Glutamatergic neuron (in vitro differentiated cells): Measurements from ENCODE around the gene EMP2. TPM values are rescaled to one million over a fixed set of nuclear protein-coding genes. Genes with fewer than 3 reads are reported as not detected.

Source experiments
- DNase-seq: peaks from one replicate; pipeline ENCODE4 v3.0.0; 2022
- H3K27ac Mint-ChIP-seq: one replicate; pipeline ENCODE4 v1.8.0; 2020; ENCODE audit warnings: mild to moderate bottlenecking, mixed read lengths, inconsistent platforms; ENCODE audit not compliant: unreplicated experiment
- H3K27me3 Mint-ChIP-seq: one replicate; pipeline ENCODE4 v1.8.0; 2020; ENCODE audit warnings: mild to moderate bottlenecking, moderate library complexity, mixed read lengths, inconsistent platforms; ENCODE audit not compliant: unreplicated experiment
- H3K36me3 Mint-ChIP-seq: one replicate; pipeline ENCODE4 v1.8.0; 2020; ENCODE audit warnings: mild to moderate bottlenecking, mixed read lengths, inconsistent platforms; ENCODE audit not compliant: unreplicated experiment
- H3K4me1 Mint-ChIP-seq: one replicate; pipeline ENCODE4 v1.8.0; 2020; ENCODE audit warnings: mild to moderate bottlenecking, low read depth, mixed read lengths, inconsistent platforms; ENCODE audit not compliant: unreplicated experiment
- H3K4me3 Mint-ChIP-seq: one replicate; pipeline ENCODE4 v1.8.0; 2020; ENCODE audit warnings: mild to moderate bottlenecking, mixed read lengths, inconsistent platforms; ENCODE audit not compliant: unreplicated experiment
- H3K9me3 Mint-ChIP-seq: one replicate; pipeline ENCODE4 v1.8.0; 2020; ENCODE audit warnings: mild to moderate bottlenecking, moderate library complexity, mixed read lengths, inconsistent platforms; ENCODE audit not compliant: unreplicated experiment
- CTCF ChIP-seq: fragments of 200-600 bp; sonication (generic); IDR thresholded peaks from one replicate; pipeline ENCODE4 v1.5.0; 2021; ENCODE audit not compliant: partially characterized antibody, unreplicated experiment
- total RNA-seq: library from RNA; stranded (reverse); fragmentation: NEBNext Ultra II Directional; extraction: Animal tissue kit (Norgen Biotek cat#: 25700); gene quantifications from one replicate; pipeline ENCODE4 v1.2.1, GENCODE V29; 2021; ENCODE audit not compliant: unreplicated experiment

EMP2 gene
- total RNA-seq, 1 donor from 2014 or later = 27.8 TPM

DNA sequence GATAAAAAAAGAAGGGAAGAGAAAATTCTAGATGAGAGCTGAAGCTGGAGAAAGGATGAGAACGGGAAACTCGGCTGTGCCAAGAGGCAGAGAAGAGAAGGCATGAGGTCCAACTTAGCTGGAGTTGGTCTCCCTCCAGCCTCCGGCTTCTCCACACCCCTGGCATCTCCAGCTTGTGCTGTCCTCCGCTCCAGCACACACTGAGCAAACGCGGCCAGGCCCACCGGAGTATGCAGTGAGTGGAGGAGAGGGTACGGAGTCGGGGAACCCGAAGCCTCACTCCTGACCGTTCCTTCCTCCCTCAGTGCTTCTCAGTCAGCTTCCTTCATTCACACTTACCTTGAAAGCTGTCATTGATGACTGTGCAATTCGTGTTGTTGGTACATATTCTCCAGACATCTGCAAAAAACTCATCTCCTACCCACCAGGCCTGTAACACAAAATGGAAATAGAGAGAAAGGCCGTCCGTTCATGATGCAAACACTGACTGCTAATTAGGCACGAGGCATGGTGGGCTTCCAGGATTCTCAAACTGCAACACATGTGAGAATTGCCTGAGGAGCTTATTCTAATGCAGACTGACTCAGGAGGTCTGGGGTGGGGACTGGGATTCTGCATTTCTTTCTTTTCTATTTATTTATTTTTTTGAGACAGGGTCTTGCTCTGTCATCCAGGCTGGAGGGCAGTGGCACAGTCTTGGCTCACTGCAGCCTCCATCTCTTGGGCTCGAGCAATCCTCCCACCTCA is 37.0 kb downstream of the EMP2 start:
- no peak for DNase-seq
- no peak overlapping the region for H3K4me3 Mint-ChIP-seq
- H3K27me3 Mint-ChIP-seq = no peaks in the 10 kb centered on the region
- H3K27ac Mint-ChIP-seq = no peak overlapping the region
- H3K4me1 Mint-ChIP-seq = peaks cover 14% of the 10 kb centered on the region
- no peak for TF ChIP-seq CTCF
- peaks cover 12% of the 10 kb centered on the region for H3K36me3 Mint-ChIP-seq
- peaks cover 10% of the 10 kb centered on the region for H3K9me3 Mint-ChIP-seq

- H3K36me3 Mint-ChIP-seq = peaks cover 8% of the 10 kb centered on the region
- peaks cover 4% of the 10 kb centered on the region for H3K27me3 Mint-ChIP-seq
- peak; percentile 30 for DNase-seq
- peak overlapping the region; percentile 55 for H3K27ac Mint-ChIP-seq
- TF ChIP-seq CTCF = no peak
- H3K9me3 Mint-ChIP-seq = peaks cover 5% of the 10 kb centered on the region
- no peak overlapping the region for H3K4me3 Mint-ChIP-seq
- H3K4me1 Mint-ChIP-seq = peaks cover 14% of the 10 kb centered on the region
Observed at GRCh38 chr16:10541366-10541765, 39.0 kb downstream of the EMP2 start.

- no peak for DNase-seq
- Mint-ChIP-seq H3K4me1 (peaks cover 14% of the 10 kb centered on the region), H3K27me3 (peaks cover 4% of the 10 kb centered on the region), H3K9me3 (peaks cover 3% of the 10 kb centered on the region), H3K4me3 (no peak overlapping the region), H3K36me3 (peaks cover 8% of the 10 kb centered on the region), H3K27ac (no peak overlapping the region)
- no peak for TF ChIP-seq CTCF
Observed at GRCh38 chr16:10539793-10540192, 40.6 kb downstream of the EMP2 start.

- Mint-ChIP-seq H3K27ac (no peak overlapping the region), H3K9me3 (peaks cover 3% of the 10 kb centered on the region), H3K27me3 (peaks cover 4% of the 10 kb centered on the region), H3K4me3 (no peak overlapping the region), H3K36me3 (peaks cover 8% of the 10 kb centered on the region), H3K4me1 (peaks cover 14% of the 10 kb centered on the region)
- TF ChIP-seq CTCF = no peak
- DNase-seq = no peak
Observed at GRCh38 chr16:10539236-10539635, 41.2 kb downstream of the EMP2 start.

GRCh38 chr16:10538583-10538982 is 41.8 kb downstream of the EMP2 start:
- peaks cover 3% of the 10 kb centered on the region for H3K9me3 Mint-ChIP-seq
- no peak for TF ChIP-seq CTCF
- H3K36me3 Mint-ChIP-seq = peaks cover 8% of the 10 kb centered on the region
- no peak for DNase-seq
- peaks cover 4% of the 10 kb centered on the region for H3K27me3 Mint-ChIP-seq
- no peak overlapping the region for H3K27ac Mint-ChIP-seq
- H3K4me3 Mint-ChIP-seq = no peak overlapping the region
- peaks cover 14% of the 10 kb centered on the region for H3K4me1 Mint-ChIP-seq
